HG03520 (cell line): ENCODE data around the gene TPRX2.
"Not testable (repeated sequence)": the region's sequence is repeated elsewhere in the genome, so short reads cannot be mapped to it uniquely, and the experiment has no call there.

Experiments
- ATAC-seq: cut with Tn5 transposase; IDR thresholded peaks from one replicate; pipeline ENCODE4 v1.9.1; 2021; ENCODE audit warnings: mild to moderate bottlenecking, moderate library complexity; ENCODE audit not compliant: unreplicated experiment

TPRX2 gene

DNA sequence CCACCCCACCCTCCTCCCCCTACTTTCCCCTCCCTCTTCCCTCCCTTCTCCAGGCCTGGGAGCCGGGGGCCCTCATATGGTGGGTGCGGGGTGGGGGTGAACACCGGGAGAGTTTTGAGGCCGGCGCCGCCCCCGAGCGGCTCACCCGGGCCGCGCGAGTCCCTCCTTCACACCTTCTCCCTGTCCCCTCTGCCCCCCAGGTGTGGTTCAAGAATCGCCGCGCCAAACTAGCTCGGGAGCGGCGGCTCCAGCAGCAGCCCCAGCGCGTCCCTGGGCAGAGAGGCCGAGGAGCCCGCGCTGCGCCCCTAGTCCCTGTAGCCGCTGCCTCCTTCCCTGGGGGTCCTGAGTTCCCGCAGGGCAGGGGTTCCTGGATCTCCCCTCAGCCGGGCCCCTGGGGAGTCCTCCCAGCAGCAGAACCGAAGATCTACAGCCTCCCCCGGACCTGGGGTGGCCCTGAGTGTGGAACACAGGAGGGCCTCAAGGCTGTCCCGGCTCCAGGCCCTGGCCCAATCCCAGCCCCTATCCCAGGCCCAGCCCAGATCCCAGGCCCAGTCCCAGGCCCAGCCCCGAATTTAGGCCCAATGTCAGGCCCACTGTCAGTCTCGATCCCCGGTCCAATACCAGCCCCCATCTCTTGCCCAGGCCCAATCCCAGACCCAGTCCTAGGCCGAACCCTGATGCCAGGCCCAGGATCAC is 1.7 kb downstream of the TPRX2 start:
- no peak for ATAC-seq

DNA sequence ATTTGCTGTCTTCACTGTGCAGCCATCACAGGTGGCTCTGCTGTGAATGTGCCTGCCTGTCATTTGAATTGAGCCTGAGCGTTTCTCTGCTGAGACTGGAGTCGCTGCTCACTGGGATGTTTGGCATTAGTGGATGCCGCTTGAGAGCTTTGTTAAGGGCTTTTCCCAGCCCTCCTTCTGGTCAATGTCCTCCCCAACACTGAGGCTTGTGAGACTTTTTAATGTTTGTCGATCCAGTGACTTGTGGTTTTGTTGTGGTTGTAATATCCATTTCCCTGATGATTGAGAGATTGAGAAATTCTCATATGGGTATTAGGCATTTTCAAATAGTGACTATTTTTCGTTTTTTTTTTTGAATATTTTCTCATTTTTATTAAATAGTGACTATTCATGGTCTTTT is 2.6 kb downstream of the TPRX2 start:
- ATAC-seq, result no peak

GRCh38 chr19:47863514-47863936 is 4.5 kb downstream of the TPRX2 start:
- no peak for ATAC-seq

DNA sequence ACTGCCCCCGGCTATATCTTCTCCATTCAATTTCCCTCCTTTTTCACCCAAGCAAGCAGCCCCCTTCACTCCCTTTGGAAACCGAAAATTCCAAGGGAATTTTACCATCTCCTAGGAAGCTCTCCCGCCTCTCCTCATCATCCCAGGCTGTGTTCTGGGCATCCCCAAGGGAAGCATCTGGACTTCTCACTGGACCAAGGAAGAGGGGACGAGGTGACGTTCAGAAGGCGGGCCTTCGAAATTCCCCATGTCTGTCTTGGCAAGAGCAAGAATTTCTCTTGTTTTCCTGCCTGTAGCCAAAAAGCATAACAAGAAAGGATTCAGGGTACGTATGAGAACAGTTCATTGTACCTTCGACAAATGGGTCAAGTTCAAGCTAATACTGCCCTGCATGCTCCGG is 6.1 kb downstream of the TPRX2 start:
- no peak for ATAC-seq

- ATAC-seq, result no peak
Measured at GRCh38 chr19:47878906-47879305, 19.9 kb downstream of the TPRX2 start.

GRCh38 chr19:47879385-47879784 is 20.4 kb downstream of the TPRX2 start:
- ATAC-seq, result not testable (repeated sequence)

GRCh38 chr19:47881757-47882156 is 22.7 kb downstream of the TPRX2 start:
- no peak for ATAC-seq

DNA sequence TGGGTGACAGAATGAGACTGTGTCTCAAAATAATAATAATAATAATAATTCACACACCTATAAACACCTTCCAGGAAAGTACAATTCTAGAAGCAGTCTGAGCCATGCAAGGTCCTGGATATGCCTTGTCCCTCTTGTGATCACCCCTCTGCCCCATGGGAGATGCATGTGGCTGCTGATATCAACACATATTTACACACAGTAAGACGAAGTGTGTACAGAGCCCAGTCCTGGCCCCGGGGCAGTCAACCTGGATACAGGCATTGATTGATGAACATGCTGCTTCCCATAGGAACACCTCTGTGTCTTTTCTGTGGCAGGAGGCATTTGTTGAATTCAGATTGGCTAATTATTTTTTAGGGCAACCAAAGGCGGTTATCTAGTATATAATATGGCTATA is 23.9 kb downstream of the TPRX2 start:
- no peak for ATAC-seq

DNA sequence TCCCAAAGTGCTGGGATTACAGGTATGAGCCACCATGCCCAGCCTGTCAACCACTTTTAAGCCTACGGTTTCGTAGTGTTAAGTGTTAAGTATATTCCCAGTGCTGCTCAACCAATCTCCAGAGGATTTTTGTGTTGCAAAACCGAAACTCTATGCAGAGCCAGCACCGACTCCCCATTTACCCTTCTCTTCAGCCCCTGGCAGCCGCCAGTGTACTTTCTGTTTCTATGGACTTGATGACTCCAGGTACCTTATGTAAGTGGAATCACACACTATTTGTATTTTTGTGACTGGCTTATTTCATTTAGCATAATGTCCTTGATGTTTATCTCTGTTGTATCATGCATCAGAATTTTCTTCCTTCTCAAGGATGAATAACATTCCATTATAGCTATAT is 26.0 kb downstream of the TPRX2 start:
- no peak for ATAC-seq

- no peak for ATAC-seq
Measured at GRCh38 chr19:47886010-47886559, 27.1 kb downstream of the TPRX2 start, which contains the start of gene SULT2A1. Gene SULT2A1 (minus strand): TSS chr19:47886315. CDS start chr19:47886257, 58 bp downstream.

GRCh38 chr19:47890865-47891621 is 32.0 kb downstream of the TPRX2 start:
- no peak for ATAC-seq

GRCh38 chr19:47891622-47891922 is 32.5 kb downstream of the TPRX2 start:
- ATAC-seq, result no peak

DNA sequence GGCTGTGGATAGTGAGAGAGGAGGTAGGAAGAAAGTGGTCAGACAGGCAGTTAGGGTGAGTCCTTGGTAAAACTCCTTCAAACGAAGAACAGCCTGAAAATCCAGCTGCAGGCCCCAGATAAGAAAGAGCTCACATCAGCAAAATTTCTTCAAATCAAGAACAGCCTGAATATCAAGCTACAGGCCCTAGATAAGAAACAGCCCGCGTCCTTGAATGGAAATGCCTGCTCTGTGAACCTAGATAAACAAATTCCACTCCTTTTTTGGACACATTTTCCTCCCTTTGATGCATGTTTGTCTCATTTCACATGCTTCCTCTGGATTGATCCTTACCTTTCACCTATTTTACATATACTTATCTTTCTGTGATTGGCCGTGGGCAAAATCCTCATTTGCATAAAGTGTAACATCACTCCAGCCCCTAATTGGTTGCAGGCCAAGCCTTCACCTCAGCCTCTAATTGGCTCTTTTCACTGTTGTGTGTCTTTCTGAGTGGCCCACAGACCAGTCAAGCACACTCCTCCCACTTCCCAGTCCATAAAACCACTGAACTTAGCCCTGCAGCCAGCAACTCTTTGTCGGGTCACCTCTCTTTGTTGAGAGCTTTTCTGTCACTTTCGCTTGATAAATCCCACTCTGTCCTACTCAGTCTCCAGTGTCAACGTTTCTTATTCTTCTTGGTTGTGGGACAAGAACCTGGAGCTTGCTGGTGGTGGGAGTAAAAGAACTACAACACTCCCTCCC is 33.1 kb downstream of the TPRX2 start:
- no peak for ATAC-seq

GRCh38 chr19:47895165-47895782 is 36.2 kb downstream of the TPRX2 start:
- ATAC-seq, result no peak

- no peak for ATAC-seq
Measured at GRCh38 chr19:47896019-47896418, 37.0 kb downstream of the TPRX2 start.

- ATAC-seq, result no peak
Measured at GRCh38 chr19:47896773-47897172, 37.7 kb downstream of the TPRX2 start.

DNA sequence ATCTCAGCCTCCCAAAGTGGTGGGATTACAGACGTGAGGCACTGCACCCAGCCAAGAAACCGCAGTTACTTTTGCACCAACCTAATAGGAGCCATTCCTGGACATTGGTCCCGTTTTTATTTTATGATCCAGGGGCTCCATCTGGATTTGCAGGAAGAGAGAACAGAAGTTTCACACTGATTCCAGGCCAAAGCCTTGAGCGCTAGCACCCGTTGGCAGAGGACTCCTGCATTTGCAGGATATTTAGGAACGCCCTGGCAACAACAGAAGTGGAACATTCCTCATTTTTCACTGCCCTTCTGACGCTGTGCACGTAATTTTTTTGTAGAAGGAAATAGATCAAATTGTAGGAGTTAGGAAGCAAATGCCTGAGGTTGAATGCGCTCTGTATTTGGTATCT is 38.8 kb downstream of the TPRX2 start:
- ATAC-seq, result no peak

GRCh38 chr19:47899335-47899734 is 40.3 kb downstream of the TPRX2 start:
- no peak for ATAC-seq

GRCh38 chr19:47901370-47901769 is 42.3 kb downstream of the TPRX2 start:
- ATAC-seq, result no peak

GRCh38 chr19:47909350-47909749 is 50.3 kb downstream of the TPRX2 start:
- ATAC-seq, result not testable (repeated sequence)

DNA sequence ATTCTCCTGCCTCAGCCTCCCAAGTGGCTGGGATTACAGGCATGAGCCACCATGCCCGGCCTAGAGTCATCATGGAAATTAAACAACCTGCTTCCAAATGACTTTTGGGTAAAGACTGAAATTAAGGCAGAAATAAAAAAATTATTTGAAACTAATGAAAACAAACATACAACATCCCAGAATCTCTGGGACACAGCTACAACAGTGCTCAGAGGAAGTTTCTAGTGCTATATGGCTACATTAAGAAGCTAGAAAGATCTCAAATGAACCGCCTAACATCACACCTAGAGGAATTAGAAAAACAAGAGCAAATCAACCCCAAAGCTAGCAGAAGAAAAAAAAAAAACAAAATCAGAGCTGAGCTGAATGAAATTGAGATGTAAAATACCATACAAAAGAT is 51.2 kb downstream of the TPRX2 start:
- ATAC-seq, result not testable (repeated sequence)
